GM21381 (cell line): ENCODE measurements around the gene SHC4.
"Not testable (repeated sequence)": the region's sequence is repeated elsewhere in the genome, so short reads cannot be mapped to it uniquely, and the experiment has no call there.

Experiments used
- ATAC-seq: cut with Tn5 transposase; IDR thresholded peaks from one replicate; pipeline ENCODE4 v1.9.1; 2021; ENCODE audit warnings: mild to moderate bottlenecking, moderate library complexity; ENCODE audit not compliant: unreplicated experiment

SHC4 gene

DNA sequence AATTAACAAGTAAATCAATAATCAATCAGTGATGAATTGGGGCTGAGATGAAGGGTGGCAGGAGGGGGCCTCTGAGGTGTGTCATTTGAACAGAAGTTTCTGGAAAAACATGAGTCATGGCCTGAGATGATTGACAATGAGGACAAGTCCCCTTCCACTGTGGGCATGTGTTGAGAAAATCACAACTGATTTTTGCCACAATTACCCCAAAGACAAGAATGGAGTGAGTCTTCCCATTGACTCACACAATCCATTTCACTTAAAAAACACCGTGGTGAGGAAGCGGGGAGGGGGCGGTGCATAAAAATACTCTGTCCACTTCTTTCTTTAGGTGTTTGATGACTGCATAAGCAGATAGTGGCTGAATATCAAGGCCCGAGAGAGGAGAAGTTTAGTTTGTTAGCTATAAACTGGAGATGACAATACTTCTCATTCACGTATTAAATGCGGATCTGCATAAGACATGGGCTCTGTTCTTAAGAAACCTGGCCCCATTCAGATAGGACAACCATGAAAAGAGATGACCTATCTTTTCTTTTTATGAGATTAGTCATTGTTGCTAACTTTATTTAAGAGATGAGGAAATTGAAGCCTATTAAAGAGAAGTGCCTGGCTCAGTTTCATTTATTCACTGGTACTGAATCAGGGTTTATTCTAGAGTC is 34.7 kb downstream of the SHC4 start:
- ATAC-seq: no peak

DNA sequence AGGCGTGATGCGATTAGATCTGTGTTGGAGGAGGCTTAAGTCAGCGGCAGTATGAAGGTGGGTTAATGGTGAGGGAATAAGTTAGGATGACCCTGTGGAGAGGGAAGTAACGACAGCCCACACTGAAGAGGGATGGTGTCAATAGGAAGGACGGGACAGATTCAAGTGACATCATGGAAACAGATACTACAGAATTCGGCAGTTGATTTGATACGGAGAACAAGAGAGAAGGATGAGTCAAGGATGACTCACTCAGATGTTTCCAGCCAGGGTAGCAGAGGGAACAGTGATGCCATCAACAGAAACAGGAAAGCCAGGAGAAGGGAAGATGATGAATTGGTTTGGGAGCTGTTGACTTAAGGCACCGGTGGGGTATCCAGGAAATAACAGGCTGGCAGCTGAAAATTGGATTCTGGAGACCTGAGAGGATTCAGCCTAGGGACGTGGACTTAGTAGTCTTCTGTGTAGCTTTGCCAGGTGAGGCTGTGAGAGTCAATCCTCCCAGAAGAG is 38.0 kb downstream of the SHC4 start:
- ATAC-seq: no peak

DNA sequence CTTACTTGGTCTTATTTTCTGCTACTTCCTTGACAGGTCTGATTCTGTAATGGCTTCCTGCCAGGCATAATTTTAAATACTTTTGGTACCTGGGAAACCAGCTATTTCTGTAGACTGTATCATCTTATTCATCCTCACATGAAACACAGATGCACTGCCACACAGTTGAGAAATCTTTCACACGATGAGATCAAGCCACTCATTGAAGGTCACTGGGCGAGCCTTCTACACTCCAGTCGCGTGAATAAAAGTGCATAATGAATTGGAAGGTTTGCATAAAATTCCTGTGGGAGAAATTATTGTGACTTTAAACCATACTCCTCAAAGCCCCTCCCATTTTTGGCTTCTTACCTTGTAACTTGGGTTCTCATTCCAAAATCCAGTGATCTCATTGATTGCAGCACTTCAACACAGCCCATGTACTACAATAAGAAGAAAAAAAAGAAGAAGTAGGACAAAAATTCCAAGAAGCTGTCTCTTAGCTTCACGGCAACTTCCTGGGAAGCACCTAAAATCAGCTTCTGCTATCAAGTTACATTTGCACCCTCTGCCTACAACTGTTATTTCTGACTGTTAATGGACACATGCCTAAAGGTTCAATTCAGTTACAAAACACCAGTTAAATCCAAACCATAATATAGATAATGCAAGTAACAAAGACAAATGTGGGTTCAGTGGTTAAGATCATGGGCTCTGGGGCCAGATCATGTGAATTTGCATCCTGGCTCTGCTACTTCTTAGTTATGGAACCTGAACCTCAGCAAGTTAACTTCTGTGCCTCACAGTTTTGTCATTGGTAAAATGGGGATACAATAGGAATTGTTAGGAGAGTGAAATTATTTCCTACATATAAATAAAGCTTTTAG is 39.0 kb downstream of the SHC4 start:
- no peak for ATAC-seq

DNA sequence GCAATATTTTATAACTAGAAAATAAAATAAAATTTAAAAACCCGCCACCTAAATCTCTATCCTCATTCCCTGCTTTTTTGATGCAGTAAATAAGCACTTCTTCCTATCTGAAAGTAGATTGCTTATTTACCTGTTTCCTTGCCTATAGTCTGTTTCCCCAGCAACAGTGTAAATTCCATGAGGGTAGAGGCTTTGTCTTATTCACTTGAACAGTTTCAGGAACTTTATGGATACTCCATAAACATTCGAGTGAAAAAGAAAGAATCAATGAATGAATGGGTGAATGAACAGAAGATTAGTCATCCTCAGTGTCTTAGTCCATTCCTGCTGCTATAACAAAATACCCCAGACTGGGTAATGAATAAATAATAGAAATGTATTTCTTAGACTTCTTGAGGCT is 41.7 kb downstream of the SHC4 start:
- ATAC-seq: no peak

DNA sequence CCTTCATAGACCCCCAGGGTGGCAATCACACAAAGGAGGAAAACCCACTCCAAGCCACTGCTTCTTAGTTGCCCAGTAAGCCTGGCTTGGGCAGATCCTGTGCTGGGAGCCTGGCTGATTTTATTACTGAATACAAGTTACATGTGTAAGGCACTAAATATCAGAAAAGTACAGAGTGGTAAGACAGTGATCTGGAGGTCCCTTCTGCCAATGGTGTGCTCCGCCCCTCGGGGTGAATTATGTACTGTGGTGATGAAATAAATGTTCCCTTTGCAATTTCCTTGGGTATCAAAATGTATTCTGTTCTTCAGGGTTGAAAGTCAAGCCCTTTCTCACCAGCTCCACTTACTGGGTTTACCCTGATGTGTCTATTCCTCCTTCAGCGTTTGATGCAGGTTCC is 47.0 kb downstream of the SHC4 start:
- ATAC-seq: no peak

DNA sequence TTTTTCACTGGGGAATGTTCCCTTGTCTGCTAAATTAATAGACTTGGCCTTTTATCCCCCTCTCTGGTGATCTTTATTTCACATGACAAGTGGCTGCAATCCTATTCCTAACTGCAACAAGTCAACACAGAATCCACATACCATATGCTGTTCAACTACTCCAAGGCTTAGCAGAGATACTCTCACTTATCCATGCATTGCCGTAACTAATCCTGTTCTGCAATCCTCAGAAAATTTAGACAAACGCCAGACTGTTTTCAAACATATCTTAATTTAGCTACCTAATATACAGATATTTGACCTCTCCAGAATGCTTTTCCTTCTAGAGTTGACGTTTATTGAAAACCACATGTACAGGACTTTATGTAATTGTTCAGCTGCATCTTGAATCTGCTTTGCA is 47.9 kb downstream of the SHC4 start:
- ATAC-seq: no peak

DNA sequence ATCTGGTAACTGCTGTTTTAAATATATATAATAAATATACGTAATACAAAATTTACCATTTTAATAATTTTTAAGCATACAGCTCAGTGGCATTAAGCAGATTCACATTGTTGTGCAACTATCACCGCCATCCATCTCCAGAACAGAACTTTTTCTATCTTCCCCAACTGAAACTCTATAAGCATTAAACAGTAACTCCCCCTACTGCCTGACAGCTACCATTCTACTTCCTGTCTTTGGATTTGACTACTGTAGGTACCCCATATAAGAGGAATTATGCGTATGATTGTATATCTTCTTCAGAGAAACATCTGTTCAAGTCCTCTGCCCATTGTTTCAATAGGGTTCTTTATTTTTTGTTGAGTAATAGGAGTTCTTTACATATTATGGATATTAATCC is 49.0 kb downstream of the SHC4 start:
- no peak for ATAC-seq

DNA sequence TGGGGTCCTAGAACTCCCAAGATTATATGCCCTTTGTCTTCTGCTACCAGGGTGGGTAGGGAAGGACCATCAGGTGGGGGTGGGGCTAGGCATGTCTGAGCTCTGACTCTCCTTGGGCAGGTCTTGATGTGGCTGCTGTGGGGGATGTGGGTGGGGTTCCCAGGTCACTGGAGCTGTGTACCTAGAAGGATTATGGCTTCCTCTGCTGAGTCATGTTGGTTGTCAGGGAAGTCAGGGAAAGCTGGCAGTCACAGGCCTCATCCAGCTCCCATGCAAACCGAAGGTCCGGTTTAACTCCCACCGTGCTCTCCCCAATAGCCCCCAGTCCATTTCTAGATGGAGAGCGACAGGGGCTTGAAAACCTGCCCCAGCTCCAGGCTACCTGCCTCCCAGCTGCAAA is 50.6 kb downstream of the SHC4 start:
- ATAC-seq: no peak

DNA sequence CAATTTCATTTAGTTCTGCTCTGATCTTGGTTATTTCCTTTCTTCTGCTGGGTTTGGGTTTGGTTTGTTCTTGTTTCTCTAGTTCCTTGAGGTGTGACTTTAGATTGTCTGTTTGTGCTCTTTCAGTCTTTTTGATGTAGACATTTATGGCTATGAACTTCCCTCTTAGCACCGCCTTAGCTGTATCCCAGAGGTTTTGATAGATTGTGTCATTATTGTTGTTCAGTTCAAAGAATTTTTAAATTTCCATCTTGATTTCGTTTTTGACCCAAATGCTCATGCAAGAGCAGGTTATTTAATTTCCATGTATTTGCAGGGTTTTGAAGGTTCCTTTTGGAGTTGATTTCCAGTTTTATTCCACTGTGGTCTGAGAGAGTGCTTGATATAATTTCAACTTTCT is 53.2 kb downstream of the SHC4 start:
- ATAC-seq: not testable (repeated sequence)

DNA sequence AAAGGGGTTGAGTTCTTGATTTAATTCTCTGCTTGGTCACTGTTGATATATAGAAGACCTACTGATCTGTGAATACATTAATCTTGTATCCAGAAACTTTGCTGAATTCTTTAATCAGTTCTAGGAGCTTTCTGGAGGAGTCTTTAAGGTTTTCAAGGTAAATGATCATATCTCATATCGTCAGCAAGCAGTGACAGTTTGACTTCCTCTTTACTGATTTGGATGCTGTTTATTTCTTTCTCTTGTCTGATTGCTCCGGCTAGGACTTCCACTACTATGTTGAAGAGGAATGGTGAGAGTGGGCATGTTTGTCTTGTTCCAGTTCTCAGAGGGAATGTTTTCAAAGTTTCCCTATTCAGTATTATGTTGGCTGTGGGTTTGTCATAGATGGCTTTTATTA is 54.4 kb downstream of the SHC4 start:
- ATAC-seq: not testable (repeated sequence)

DNA sequence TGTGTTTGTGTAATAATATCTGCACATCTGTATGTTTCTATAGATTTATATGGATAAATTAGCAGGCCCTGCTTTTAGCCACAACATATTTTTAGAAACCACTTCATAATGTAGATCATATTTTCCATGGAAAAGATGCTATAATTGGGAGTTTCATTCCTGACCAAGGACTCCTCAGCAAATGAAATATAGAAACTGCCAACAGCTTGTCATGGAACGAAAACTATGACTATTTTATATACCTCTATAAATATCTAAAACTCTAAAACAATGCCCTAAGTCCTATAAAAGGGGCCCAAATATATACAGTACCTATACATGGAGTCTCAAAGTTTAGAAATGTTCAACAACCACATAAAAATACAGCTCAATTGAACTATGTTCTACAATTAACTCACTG is 57.9 kb downstream of the SHC4 start:
- no peak for ATAC-seq

DNA sequence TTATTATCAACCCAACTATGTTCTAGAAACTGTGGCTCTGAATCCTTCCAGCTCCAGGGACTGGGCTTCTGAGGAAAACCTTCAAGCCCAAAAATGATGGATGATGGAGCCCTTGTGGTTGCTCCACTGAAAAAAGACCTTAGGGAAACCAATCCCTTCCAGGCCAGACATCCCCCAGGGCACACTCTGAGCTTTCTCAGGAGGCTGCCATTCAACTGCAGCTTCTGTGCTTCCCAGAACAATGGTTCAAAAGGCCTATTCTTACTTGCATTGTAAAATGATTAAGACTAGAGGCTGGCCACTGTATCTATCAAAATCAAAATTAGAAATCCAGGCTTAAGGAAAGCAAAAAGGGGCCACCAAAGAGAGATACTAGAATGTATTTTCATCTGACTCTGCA is 58.5 kb downstream of the SHC4 start:
- ATAC-seq: no peak

DNA sequence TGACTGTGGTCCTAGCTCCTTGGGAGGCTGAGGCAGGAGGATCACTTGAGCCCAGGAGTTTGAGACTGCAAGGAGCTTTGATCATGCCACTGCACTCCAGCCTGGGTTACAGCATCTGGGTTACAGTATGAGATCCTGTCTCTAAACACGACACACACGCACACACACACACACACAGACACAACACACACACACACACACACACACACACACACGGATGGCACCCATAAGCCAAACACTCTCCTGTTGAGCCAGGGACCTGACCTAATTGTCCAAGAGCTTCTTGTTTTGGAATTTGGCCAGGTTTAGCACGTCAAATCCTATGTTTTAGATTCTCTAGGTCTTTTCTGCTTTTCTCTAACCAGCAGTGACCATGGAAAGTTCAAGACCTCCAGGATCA is 59.0 kb downstream of the SHC4 start:
- ATAC-seq: no peak

DNA sequence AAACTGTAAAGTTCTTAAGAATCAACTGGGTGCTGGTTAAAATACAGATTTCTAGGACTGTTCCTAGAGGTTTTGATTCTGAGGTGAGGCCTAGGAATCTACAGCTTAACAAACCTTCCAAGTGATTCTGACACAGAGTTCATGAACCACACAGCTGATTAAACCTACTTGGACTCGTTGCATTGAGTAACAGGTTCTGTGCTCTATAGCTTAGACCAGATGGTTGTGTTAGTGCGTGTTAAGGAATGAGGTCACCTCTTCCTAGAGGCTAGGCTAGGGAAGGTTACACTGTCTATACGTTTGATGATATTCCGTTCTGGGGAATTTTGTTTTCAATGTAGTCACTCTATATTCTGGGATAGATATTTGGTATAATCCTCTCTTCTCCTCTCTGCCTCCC is 63.9 kb downstream of the SHC4 start:
- ATAC-seq: no peak

DNA sequence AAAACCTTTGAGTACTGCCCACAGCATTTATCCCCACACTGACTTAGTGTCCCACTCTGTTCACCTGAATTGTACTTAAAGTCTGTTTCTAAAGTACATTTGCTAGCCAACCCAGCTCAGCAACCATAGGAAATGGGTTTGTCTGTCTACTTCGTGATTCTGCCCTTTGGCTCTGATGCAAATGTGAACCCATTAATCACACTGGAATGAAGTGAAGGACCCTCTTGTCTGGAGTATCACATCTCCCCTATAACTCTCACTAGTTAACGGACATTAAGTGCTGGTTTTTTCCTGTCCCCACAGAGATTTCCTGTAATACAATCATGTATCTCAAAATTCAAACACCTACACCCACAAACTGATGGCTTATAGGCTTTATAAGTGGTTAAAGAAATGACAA is 65.3 kb downstream of the SHC4 start:
- no peak for ATAC-seq

DNA sequence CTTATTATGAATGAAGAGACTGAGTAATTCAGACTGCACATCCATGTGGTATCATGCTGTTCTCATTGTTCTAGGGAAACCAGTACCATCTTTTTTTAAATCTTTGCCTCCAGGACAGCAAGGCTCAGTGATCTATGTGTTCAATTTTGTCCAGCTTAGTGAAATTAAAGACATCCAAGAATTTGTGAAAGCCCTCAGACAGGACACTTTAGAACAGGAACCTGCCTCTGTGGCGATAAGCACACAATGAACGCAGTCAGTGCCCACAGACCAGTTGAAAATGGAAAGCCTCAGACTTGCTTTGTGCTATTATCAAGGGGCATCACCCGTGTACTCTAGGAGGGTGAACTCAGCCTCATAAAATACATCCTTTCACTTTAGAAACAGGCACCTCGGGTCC is 65.7 kb downstream of the SHC4 start:
- no peak for ATAC-seq

DNA sequence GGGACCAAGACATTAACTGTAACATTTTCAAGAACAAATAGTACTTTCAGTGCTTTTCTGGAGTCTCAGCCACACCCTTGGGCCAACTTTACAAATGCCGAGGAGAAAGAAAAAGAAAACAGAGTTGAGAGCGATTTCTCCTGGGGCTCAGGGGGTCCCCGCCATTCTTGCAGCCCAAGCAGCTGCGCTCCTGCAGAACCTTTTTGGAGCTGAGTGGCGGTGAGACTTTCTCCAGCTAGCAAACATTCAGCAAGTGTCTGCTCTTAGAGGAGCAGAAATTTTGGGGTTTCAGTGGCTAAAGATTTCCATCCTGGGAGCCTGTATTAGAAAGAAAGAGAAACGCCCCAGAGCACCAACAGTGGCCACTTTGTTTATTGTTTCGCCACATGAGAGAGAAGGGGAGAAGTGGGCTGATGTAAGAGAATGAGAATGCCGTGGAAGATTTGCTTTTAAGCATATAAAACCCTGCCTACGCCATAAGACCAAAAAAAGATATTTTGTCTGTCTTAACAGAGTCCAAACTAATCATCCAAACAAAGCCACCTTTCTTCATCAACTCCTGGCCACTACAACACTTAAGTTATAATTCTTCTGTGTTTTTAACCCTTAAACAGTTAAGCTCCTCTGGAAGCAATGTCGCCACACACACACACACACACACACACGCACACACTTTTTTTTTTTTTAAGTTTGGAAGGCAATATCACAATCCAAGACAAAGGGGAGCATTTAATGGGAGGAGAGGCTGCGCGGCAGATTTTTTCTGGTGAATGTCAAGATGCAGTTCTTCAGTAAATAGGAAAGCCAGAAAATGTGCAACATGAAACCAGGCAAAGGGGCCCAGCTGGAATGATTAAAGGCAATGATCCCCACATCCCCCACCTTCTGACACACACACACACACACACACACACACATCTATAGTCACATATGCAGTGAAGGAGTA is 66.6 kb downstream of the SHC4 start:
- no peak for ATAC-seq

DNA sequence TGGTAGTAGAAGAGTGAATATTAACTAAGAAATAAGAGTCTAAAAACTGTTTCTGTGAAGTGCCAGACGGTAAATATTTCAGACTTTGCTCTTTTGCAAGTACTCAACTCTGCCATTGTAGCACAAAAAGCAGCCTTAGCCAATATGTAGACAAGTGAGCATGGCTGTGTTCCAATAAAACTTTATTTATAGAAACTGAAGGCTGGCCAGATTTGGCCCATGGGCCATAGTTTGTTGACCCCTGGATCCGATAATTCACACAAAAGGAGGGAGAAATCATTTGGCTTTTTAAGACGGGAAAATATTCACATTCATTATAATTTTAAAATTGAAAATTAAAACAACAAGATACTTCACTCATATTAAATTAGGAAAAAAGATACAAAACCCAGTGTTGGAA is 70.4 kb downstream of the SHC4 start:
- ATAC-seq: no peak

DNA sequence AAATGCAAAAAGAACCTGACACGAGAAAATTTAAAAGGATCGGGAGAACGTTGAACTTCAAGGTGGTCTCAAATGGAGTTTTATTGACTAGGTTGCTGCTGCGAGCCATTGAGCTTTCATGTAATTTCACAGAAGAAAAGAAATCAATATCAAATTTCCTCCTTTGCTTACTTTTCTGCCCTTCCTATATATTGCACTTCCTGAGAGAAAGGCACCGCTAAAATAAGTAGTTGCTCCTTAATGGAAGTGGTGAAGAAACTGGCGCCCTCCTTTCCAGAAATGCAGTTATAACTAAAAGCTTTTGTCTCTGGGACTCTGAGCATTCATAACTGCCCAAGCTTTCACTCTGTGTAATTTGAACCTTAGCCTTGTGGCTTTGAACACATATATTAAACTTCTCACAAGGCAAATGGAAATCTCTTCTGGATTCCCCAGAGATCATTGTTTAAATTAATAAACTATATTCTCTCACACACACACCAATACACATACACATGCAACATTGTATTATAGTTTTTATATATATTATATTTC is 72.4 kb downstream of the SHC4 start:
- ATAC-seq: no peak

DNA sequence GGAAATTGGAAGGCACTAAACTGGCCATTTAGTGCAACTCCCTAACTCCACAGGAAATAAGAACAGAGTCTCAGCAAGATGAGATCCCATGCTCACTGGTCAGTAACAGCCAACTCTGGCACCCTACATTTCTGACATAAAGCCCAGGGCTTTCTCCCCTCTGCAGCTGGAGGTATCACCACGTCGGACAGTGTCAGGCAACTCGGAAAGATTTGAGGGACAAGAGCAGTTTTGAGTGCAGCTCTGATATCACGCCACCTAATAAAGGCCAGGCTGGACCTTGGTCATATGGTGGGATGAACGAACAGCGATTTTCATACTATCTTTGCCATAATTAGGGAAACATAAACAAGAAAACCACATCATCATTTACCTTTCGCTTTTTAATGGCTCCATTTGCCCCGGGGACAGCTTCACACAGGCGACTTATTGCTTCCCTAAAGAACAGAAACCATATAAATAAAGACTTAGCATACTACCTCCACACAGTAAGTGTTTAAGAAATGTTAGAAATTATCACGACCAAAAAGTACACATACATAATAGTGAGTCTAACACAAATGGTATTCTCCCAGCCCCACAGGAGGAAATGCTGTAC is 73.2 kb downstream of the SHC4 start:
- no peak for ATAC-seq

DNA sequence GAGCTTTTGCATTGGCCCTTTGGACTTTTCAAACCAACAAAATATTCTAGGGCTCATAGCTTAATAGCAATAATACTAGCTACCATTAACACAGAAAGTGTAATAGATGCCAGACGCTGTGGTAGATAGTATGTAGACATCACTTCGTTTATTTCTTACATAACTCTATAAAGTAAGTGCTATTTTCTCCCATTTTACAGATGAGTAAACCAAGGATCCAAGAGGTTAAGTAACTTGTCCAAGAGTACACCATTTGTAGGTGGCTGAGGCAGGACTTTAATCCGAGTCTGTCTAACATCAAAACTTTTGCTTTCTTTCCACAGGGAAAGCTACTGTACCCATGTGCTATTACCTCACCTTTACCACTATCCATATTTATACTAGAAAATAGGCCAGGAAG is 73.8 kb downstream of the SHC4 start:
- ATAC-seq: no peak
